NCI-H1092 (cell line): ENCODE measurements around the gene SLC17A8.

ENCODE experiments used
- DNase-seq: peaks from one replicate; lab custom pipeline; 2025; lab: John Stamatoyannopoulos, UW

SLC17A8 gene

GRCh38 chr12:100371146-100371545 is 14.3 kb downstream of the SLC17A8 start:
- no peak for DNase-seq

- DNase-seq: no peak
These were observed 16.2 kb downstream of the SLC17A8 start for GRCh38 chr12:100372853-100373640.

GRCh38 chr12:100375038-100375735 is 18.3 kb downstream of the SLC17A8 start:
- peak; percentile 48 for DNase-seq

- DNase-seq: no peak
These were observed 19.3 kb downstream of the SLC17A8 start for GRCh38 chr12:100376161-100376560.

GRCh38 chr12:100381379-100381778 is 24.5 kb downstream of the SLC17A8 start:
- no peak for DNase-seq

GRCh38 chr12:100382338-100382737 is 25.5 kb downstream of the SLC17A8 start:
- DNase-seq: no peak

- no peak for DNase-seq
These were observed 27.0 kb downstream of the SLC17A8 start for GRCh38 chr12:100383586-100384558.

GRCh38 chr12:100384559-100384935 is 27.7 kb downstream of the SLC17A8 start:
- DNase-seq: no peak

- no peak for DNase-seq
These were observed 31.5 kb downstream of the SLC17A8 start for GRCh38 chr12:100388382-100388781.

- no peak for DNase-seq
These were observed 35.0 kb downstream of the SLC17A8 start for GRCh38 chr12:100391856-100392255.

- no peak for DNase-seq
These were observed 36.3 kb downstream of the SLC17A8 start for GRCh38 chr12:100393200-100393599.

- no peak for DNase-seq
These were observed 38.9 kb downstream of the SLC17A8 start for GRCh38 chr12:100395811-100396210.

GRCh38 chr12:100398307-100398706 is 41.4 kb downstream of the SLC17A8 start:
- DNase-seq: no peak

GRCh38 chr12:100399095-100399494 is 42.2 kb downstream of the SLC17A8 start:
- no peak for DNase-seq

- no peak for DNase-seq
These were observed 44.8 kb downstream of the SLC17A8 start for GRCh38 chr12:100401660-100402059.

GRCh38 chr12:100402763-100403162 is 45.9 kb downstream of the SLC17A8 start:
- DNase-seq: no peak

- DNase-seq: no peak
These were observed 46.6 kb downstream of the SLC17A8 start for GRCh38 chr12:100403446-100403845.

- no peak for DNase-seq
These were observed 48.0 kb downstream of the SLC17A8 start for GRCh38 chr12:100404769-100405407.

GRCh38 chr12:100413001-100413400 is 56.1 kb downstream of the SLC17A8 start:
- DNase-seq: no peak

- DNase-seq: no peak
These were observed 57.9 kb downstream of the SLC17A8 start for GRCh38 chr12:100414739-100415138.

- DNase-seq: no peak
These were observed 65.8 kb downstream of the SLC17A8 start for GRCh38 chr12:100422646-100423045.

- DNase-seq: no peak
These were observed 69.3 kb downstream of the SLC17A8 start for GRCh38 chr12:100426145-100426544.
